ENCODE results near the gene VKORC1. TPM values are rescaled to one million over a fixed set of nuclear protein-coding genes. Genes with fewer than 3 reads are reported as not detected.
A peak's percentile ranks its signal among the peaks of the same experiment; 100 is the strongest.

The VKORC1 gene
- polyA plus RNA-seq, 2 of the 4 experiments (the other 2 are of a cell fraction), result 94.2 to 101 TPM

DNA sequence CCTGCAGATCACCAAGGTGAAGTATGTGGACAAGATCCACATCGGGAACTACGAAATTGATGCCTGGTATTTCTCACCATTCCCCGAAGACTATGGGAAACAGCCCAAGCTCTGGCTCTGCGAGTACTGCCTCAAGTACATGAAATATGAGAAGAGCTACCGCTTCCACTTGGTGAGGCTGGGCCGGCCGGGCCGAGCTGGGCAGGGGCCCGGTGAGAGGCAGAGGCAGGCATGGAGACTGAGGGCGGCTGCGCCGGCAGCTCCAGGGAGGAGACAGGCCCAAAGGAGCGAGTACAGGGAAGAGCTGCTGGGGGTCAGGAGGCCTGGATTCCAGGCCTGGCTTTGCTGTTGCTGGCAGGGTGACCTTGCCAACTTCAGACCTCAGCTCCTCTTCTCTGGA lies 32.6 kb upstream of the VKORC1 start:
- Histone ChIP-seq H3K27ac (no peak overlapping the region), H3K9me3 (no peaks in the 10 kb centered on the region), H3K4me3 (no peak overlapping the region), H3K4me2 (no peak overlapping the region), H3K4me1 (no peaks in the 10 kb centered on the region)
- ATAC-seq, result no peak
- FAIRE-seq, result no peak
- 92% methylated on average over 10 of the region's 13 CpGs for WGBS (ENCODE audit: missing lambda C conversion rate)
- DNase-seq (ENCODE audit: low read depth in 1 of 2, low spot score in 1 of 2), result no peak
- POLR2A ChIA-PET, result interaction anchor here (2.8 to 5.3 kb wide), 2 partner anchors 10 to 15 kb away, joined by 9 to 31 read pairs; partner anchors contain the start of gene KAT8
- CTCF ChIA-PET, result interaction anchor here (0.9 to 20.3 kb wide), 6 partner anchors 8 to 174 kb away, joined by 3 to 166 read pairs (median 7); partner anchors contain the start of genes HSD3B7 and PRSS8
- TF ChIP-seq JUN (IDR thresholded peaks at IDR 0.05) (no peak), CBX8 (IDR thresholded peaks at IDR 0.05) (no peak), KDM1A (IDR thresholded peaks at IDR 0.05; ENCODE audit: low read depth) (no peak), HOXB13 (CRISPR knock-in tag; IDR thresholded peaks at IDR 0.05; ENCODE audit: low read depth) (no peak)

DNA sequence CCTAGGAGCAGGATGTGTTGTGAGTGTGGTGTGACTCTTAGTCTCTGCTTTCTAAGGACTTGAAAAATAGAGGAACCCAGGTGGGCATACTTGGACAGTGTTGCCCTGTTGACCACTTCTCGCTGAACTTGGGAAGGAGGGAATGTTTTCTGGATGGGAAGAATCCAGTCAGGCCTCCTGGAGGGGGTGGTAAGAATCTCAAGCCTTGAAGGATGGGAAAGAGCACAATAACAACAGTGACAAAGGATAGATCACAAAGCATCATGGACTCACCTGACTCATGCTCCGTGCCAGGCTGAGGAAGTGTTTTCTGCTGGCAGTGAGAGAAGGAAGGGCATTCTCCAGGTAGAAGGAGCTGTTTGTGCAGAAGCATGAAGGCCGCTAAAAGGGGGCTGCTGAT lies 31.2 kb upstream of the VKORC1 start:
- FAIRE-seq (no peak), DNase-seq (ENCODE audit: low read depth in 1 of 2, low spot score in 1 of 2) (no peak), ATAC-seq (no peak)
- H3K4me3 ChIP-seq, result no peak overlapping the region
- H3K4me2 ChIP-seq, result no peak overlapping the region
- ChIA-PET POLR2A (interaction anchor here (2.8 kb wide), 1 partner anchor 16 kb away, joined by 9 read pairs; no protein-coding TSS in a partner anchor), CTCF (interaction anchor here (1.0 to 20.3 kb wide), 4 partner anchors 9 to 172 kb away, joined by 3 to 166 read pairs (median 4); no protein-coding TSS in a partner anchor)
- TF ChIP-seq POLR2AphosphoS2 (conservative IDR thresholded peaks at IDR 0.05; ENCODE audit: low read length) (no peak), ZFP36 (IDR thresholded peaks at IDR 0.05; ENCODE audit: borderline replicate concordance, partially characterized antibody) (peak; percentile 72)
- H3K4me1 ChIP-seq, result no peaks in the 10 kb centered on the region
- no peak overlapping the region for H3K27ac ChIP-seq
- H3K9me3 ChIP-seq, result no peaks in the 10 kb centered on the region
- WGBS (ENCODE audit: missing lambda C conversion rate), result 86% methylated on average over 3 of the region's 3 CpGs

DNA sequence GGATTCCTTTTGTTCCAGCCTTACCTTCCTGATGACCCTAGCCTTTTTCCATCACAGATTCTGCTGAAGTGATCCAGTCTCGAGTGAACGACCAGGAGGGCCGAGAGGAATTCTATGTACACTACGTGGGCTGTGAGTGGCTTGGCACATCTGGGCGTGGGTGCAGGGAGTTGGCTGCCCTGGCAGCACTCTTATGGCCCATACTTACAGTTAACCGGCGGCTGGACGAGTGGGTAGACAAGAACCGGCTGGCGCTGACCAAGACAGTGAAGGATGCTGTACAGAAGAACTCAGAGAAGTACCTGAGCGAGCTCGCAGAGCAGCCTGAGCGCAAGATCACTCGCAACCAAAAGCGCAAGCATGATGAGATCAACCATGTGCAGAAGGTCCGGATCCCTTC lies 25.5 kb upstream of the VKORC1 start:
- ChIA-PET POLR2A (interaction anchor here (0.5 to 1.5 kb wide), 3 partner anchors 9 to 36 kb away, joined by 3 read pairs; no protein-coding TSS in a partner anchor), CTCF (interaction anchor here (0.6 to 20.3 kb wide), 7 partner anchors 8 to 276 kb away, joined by 3 to 166 read pairs (median 3); no protein-coding TSS in a partner anchor)
- Histone ChIP-seq H3K9me3 (no peaks in the 10 kb centered on the region), H3K4me3 (no peak overlapping the region), H3K4me1 (peaks cover 13% of the 10 kb centered on the region), H3K27ac (no peak overlapping the region), H3K4me2 (no peak overlapping the region)
- 93% methylated on average over 16 of the region's 16 CpGs for WGBS (ENCODE audit: missing lambda C conversion rate)
- FAIRE-seq (no peak), ATAC-seq (no peak), DNase-seq (ENCODE audit: low read depth in 1 of 2, low spot score in 1 of 2) (no peak)
- no peak for TF ChIP-seq EP300 (IDR thresholded peaks at IDR 0.05)
- TF ChIP-seq CHD4 (IDR thresholded peaks at IDR 0.05; ENCODE audit: borderline replicate concordance), result no peak
- TF ChIP-seq ZC3H11A (IDR thresholded peaks at IDR 0.05), result no peak
- TF ChIP-seq HEYL (CRISPR knock-in tag; IDR thresholded peaks at IDR 0.05), result no peak
- TF ChIP-seq EHMT2 (IDR thresholded peaks at IDR 0.05; ENCODE audit: low read depth), result no peak
- TF ChIP-seq SREBF2 (IDR thresholded peaks at IDR 0.05), result no peak
- TF ChIP-seq, protein P1, sequence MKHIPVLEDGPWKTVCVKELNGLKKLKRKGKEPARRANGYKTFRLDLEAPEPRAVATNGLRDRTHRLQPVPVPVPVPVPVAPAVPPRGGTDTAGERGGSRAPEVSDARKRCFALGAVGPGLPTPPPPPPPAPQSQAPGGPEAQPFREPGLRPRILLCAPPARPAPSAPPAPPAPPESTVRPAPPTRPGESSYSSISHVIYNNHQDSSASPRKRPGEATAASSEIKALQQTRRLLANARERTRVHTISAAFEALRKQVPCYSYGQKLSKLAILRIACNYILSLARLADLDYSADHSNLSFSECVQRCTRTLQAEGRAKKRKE (CRISPR knock-in tag; IDR thresholded peaks at IDR 0.05; ENCODE audit: low read depth), result no peak
- TF ChIP-seq EHF (CRISPR knock-in tag; IDR thresholded peaks at IDR 0.05), result no peak
- no peak for TF ChIP-seq HOXA7 (CRISPR knock-in tag; IDR thresholded peaks at IDR 0.05)
- no peak for TF ChIP-seq FOSB (CRISPR knock-in tag; IDR thresholded peaks at IDR 0.05)
- TF ChIP-seq NFE2L2 (conservative IDR thresholded peaks at IDR 0.05; ENCODE audit: low read length), result no peak
- TF ChIP-seq MYC (IDR thresholded peaks at IDR 0.05; ENCODE audit: borderline replicate concordance, low read length), result no peak
- TF ChIP-seq, protein P2, sequence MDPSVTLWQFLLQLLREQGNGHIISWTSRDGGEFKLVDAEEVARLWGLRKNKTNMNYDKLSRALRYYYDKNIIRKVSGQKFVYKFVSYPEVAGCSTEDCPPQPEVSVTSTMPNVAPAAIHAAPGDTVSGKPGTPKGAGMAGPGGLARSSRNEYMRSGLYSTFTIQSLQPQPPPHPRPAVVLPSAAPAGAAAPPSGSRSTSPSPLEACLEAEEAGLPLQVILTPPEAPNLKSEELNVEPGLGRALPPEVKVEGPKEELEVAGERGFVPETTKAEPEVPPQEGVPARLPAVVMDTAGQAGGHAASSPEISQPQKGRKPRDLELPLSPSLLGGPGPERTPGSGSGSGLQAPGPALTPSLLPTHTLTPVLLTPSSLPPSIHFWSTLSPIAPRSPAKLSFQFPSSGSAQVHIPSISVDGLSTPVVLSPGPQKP (IDR thresholded peaks at IDR 0.05; ENCODE audit: low read depth, low read length), result no peak
- TF ChIP-seq, protein P3, sequence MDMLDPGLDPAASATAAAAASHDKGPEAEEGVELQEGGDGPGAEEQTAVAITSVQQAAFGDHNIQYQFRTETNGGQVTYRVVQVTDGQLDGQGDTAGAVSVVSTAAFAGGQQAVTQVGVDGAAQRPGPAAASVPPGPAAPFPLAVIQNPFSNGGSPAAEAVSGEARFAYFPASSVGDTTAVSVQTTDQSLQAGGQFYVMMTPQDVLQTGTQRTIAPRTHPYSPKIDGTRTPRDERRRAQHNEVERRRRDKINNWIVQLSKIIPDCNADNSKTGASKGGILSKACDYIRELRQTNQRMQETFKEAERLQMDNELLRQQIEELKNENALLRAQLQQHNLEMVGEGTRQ (IDR thresholded peaks at IDR 0.05), result no peak
- no peak for TF ChIP-seq JUN (IDR thresholded peaks at IDR 0.05)
- TF ChIP-seq ZSCAN20 (CRISPR knock-in tag; IDR thresholded peaks at IDR 0.05), result no peak
- no peak for TF ChIP-seq KDM1A (IDR thresholded peaks at IDR 0.05; ENCODE audit: low read depth)
- TF ChIP-seq RAD21 (conservative IDR thresholded peaks at IDR 0.05 in 1 of 2, IDR thresholded peaks at IDR 0.05 in 1 of 2), result no peak
- TF ChIP-seq, protein P4, sequence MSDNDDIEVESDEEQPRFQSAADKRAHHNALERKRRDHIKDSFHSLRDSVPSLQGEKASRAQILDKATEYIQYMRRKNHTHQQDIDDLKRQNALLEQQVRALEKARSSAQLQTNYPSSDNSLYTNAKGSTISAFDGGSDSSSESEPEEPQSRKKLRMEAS (IDR thresholded peaks at IDR 0.05), result no peak
